ENCODE data around the gene ABLIM2.

The ABLIM2 gene

DNA sequence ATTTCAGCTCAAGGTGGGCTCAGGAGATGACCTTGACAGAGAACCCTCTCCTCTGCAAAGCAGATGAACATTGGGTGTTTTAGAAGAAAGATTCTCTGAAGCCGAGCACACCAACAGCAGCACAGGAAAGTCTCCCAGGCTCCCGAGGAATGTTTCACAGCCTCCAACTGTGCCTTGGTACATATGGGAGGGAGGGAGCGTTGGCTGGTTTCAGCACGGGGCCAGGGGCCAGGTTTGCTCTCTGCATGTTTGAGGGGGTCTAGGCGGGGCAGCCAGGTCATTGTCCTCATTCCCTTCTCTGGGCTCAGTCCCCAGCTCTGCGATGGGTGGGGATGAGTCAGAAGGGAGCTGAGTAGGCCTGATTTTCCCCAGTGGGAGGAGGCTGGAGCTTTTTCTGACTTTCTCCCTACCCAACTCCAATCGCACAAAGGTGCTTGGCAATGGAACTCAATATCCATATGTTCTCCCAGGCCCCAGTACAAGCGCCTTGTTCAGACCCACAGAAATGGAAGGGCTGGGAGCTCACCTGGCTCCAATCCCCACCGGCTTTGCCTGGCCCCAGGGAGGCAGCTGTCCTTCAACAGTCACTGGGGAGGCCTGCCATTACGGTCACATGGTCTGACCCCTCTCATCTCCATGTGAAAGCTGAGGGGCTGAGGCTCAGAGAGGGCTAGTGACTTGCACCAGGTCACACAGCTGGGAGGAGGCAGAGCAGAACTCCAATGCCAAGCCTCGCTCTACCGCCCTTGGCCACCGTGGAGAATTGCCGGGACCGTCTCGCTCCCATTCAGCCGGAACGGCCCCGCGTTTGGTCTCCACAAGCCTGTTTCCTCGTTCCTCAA, 110.6 kb downstream of the ABLIM2 start:
- no peak for DNase-seq

DNA sequence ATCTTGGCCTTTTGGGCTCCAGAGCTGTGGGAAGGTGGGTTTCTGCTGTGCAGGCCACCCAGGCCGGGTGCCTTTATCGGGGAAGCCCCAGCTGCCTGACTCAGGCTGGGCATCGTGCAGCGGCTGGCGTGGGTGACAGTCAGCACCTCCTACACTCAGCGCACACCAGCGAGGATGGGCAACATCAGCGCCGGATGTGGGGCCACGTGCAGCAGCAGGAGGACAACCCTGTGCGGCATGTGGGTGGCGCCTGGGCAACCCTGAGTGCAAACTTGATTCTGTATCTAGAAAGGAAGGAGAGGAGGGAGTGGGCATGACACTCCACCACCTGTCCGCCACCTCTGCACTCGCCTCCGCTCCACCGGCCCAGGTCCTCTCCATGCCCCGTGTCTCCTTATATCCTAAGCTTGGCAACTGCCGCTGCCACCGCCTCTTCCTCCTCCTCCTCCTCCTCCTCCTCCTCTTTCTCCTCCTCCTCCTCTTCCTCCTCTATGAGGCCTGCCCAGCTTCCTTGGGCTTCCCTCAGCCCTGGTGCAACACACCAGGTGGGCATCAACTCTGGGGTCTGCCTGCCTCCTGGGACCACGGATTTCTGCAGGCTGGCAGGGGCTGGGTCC, 111.6 kb downstream of the ABLIM2 start:
- DNase-seq = no peak

DNA sequence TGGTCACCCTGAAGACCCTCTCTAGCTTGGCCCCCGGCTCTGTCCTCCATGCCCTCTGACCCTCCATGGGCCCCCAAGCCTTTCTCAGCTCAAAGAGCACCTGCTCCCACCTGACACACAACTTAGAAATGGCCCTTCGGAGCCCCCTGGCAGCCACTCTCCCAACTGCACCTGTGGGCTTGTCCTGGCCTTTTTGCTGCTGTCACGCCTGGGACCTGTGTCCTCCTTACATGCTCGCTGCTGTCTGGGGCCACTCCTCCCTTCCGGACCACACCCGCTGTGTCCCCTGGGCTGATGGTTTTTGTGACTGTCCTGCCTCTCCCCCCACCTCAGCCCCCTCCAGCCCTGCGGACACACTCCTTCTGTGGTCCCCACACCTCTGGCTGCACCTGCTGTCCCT, 112.7 kb downstream of the ABLIM2 start:
- no peak for DNase-seq

DNA sequence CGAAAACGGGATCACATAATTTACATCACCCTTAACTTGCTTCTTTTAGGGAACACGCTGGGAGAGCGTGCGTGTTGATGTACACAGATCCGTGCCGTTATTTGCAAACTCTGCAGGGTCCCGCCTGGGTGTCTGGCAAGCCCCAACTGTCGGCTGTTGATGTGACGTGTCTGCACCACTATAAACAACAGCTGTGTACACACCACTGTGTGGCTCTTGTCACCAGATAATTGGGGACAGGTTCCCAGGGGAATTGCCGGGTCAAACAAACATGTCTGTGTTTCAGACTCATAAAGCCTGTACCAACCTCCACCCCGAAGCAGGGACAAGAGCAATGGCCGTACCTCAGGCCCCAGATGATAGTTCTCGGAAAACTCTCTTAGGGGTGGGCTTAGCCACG, 113.9 kb downstream of the ABLIM2 start:
- DNase-seq = peak; percentile 37

DNA sequence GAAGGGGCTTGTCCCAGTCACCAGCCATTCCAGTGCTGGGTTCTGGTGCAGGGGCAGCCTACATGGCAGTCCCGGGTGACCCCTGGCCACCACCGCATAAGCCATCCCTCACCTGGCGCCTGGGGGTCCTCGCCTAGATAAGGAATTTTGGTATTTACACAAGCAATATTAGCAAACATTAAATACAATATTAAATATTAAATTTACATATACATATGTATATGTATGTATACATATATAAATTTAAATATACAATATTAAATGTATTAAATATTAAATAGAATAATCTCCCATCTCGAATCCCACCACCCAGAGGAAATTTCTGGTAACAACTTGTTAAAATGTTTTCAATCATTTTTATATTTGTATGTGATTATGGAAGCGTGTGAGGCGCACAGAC, 114.4 kb downstream of the ABLIM2 start:
- DNase-seq = no peak

DNA sequence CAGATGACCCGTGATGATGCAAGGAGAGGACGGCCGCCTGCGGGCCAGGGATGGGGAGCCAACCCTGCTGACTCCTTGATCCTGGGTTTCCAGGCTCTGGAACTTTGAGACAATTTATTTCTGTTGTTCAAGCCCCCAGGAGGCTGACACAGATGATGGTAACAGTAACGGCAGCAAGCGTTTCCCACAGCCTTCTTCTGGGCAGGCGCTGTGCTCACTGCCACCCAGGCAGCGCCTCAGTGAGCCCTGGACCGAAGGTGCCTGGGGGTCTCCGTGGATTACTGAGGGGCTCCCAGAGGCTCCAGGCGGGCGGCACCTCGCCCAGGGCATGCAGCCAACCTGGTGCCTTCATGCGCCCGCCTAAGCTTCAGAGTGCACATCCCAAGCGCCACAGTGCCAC, 115.0 kb downstream of the ABLIM2 start:
- no peak for DNase-seq

DNA sequence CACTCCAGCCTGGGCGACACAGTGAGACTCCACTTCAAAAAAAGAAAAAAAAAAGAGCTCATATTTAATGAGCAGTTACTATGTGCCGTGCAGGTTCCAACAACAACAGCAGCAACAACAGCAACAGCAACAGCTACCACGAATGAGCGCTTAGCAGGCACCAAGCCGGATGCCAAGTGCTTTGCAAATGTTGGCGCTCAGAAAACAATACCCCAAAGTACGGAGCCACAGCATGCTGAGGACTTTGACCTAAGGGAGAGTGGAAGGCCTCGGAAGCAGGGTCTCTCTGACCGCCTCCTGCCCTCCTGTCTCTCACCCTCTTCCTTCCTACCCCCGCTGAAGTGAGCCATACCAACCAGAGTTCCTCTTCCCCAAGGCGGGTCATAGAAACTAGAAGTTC, 116.7 kb downstream of the ABLIM2 start:
- no peak for DNase-seq

DNA sequence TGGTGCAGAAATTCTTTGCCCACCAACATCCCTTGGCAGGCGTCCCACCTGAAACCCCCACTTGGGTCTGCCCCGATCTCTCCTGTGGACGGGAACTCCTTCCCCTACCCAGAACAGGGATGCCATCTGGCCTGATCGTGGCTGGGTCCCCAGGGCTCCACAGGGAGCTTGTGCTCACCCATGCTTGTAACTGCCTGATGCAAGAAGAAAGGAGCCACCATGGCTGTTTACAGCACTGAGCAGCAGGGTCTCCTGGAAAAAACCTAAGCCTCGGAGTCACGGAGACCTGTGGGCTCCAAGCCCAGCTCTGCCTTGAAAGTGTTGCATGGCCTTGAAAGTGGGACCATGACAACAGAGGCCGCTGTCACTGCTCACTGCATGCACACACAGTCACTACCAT, 117.4 kb downstream of the ABLIM2 start:
- DNase-seq = no peak

DNA sequence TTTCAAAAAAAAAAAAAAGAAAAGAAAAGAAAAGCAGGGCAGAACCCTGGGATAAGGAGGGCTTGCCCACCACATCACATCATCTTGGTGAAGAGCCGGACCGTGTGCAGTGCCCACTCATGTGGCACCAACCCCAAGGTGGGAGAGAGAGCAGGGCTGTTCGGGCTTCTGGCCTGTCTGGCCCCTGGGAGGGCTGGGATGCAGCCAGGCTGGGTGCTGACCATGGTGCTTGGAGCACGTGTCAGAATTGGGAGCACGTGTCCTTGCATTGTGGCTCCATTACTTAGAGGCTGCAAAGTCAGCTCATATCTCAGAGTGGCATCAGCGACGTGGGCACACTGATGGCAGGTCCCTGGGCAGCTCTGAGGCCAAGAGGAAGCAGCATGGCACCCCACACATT, 118.0 kb downstream of the ABLIM2 start:
- no peak for DNase-seq

DNA sequence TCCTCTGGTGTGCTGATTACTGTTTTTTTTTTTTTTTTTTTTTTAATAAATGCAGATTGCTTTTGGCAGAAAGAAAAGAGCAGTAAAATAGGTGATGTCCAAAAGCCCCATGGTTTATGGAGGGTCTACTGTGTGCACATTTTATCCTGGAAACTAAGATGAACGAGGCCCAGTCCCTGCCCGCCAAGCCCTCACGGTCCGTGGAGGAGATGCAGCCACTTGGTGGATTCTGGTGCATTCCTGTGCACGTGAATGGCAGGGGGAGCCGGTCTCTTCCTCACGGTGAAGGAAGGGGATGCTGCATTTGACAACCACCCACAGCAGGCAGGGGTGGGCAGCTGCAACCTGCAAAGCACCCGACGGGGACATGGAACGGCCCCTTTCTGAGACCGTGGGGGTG, 118.8 kb downstream of the ABLIM2 start:
- DNase-seq = no peak

DNA sequence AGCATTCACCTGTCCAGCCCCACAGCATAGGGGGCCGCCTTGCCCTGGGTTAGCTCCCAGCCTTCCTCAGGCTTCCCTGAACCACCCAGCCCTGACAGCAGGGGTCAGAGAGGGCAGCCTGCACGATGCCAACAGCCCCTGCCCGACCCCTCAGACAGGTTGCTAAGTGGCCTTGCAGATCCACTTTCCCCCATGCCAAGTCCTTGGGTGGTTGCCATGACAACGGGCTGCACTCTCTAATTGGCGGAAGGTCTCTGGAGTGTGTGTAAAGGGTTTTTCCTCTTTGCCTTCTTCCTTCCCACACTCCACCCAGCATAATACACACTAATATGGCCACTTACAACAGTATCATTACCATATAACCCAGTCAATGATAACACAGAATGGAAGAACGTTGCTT, 119.3 kb downstream of the ABLIM2 start:
- DNase-seq = no peak

DNA sequence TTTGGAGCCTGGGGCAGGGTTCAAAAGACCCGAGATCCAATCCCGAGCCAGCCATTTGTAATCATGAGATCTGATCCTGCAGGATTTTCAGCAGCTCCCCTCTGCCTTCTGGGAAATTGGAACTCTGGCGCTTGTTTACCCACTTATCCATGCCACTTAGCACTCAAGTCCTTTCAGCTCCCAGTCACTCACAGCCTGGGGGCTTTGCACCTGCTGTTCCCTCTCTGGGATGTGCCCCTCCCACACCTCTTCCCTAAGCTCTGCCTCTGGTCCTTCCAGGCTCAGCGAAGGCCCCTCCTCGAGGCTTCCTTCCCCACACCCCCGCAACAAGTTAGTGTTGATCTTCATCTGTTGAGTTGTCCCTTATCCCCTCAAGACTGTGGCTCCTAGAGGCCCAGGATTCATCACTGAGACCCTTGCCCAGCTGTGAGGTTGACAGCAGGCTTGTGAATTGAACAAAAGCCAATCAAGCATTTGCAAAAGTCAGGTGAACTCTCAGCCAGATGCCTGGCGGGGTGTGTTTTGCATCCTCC, 119.8 kb downstream of the ABLIM2 start:
- no peak for DNase-seq

DNA sequence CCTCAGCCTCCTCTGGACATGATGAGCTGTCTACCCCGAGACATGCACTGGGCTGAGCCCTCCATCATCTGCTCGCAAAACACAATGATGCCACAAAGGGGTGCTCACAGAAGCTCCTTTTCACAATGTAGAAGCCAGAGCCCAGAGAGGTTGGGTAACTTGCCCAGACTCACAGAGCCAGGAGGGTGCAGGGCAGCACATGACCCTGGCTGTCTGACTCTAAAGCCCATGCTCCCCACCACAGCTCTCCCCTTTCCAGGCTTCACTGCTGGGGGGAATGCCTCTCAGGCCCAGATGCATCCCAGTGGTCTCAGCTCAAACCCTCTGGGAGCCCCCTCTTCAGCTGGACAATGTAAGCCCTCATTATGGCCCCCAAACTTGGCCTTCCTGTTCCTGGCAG, 120.5 kb downstream of the ABLIM2 start:
- DNase-seq = no peak

DNA sequence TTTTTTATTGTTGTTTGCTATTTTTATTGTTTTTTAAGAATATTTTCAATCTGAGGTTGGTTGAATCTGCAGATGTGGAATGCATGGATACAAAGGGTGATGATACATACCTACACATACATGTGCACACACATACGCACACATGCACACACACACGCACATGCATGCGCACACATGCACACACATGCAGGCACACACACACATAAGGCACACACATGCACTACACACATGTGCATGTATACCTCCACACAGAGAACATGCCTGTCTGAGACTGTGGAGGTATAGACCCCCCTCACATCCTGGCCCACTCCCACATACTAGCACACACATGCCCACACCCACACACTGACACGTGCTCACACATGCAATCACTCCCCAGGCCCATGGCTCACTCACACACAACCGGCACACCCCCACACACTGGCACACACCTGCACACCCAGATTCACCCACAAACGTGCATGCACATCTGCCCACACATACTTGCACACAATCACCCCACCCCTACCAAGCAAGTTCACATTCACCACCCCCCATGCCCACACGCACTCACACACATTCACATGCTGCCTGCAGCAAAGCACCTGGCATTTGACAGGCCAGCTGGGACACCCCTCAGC, 121.4 kb downstream of the ABLIM2 start:
- DNase-seq = no peak

DNA sequence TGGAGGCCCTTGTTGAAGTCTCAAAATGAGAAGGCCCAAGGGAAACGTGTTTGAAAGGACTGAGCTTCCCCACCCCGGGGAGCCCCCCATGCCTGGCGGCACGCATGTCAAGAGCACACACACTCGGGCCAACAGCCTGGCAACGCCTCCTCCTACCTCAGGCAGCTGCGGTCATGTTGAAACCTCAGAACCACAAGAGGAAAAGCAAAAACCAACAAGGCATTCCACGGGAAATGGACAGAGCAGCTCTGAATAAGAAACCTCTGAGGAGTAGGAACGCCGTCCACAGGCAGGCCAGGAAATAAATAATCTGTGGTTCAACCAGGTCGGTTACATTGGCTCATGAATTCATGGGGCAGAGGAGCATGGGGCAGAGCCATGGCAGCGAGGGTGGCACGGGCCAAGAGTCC, 123.2 kb downstream of the ABLIM2 start:
- no peak for DNase-seq

DNA sequence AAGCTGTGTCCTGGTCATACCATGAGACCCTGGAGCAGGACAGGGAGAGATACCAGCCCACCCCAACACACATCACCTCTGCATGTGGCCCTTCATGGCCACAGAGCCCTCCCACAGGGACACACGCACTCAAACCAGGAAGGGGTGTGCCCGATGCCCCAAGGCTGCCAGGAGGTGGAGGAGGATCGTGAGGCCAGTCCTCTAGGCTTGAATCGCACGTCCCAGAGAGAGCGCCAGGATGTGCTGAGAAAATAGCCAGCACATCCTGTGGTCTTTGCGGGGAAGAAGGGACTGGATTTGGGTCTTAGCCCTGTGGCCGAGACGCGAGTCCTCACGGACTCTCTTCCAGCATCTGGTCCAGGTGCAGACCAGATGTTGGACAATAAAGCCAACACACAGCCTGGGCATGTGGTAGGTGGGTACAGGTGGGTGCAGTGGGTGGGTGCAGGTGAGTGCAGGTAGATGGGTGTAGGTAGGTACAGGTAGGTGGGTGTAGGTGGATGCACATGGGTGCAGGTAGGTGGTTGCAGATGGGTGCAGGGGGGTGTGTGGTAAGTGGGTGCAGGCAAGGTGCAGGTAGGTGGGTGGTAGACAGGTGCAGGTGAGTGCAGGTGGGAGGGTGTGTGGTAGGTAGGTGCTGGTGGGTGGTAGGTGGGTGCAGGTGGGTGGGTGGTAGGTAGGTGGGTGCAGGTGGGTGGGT, 124.6 kb downstream of the ABLIM2 start:
- no peak for DNase-seq

DNA sequence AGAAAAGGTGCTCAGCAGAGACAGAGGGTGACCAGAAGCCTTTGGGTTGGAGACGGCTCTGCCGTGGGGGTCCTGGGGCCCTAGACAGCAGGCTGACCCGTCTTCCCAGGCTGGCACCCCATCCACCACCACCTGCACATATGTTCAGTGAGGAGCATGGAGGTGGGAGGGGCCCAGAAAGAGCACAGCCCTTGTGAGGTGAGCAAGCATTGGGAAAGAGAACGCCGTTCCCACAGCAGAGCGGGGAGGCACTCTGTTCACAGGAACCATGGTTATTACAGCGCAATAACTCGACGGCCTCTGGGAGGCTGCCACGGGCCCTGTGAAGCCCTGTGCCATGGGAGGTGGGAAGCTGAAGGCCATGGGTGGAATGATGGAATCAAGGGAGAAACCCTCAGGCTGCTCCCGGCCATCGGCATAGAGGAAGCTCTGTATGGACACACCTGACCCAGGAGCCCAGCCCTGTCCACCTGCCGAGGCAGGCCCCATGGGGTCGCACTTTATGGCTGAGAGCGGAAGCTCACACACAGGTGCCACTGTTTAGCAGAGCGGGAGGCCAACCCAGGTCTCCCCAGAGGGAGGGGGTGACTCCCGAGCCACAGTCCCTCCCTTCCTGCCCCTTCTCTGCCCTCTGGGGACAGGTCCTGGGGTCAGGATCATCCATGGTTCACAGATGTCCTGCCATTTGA, 125.4 kb downstream of the ABLIM2 start:
- DNase-seq = no peak

DNA sequence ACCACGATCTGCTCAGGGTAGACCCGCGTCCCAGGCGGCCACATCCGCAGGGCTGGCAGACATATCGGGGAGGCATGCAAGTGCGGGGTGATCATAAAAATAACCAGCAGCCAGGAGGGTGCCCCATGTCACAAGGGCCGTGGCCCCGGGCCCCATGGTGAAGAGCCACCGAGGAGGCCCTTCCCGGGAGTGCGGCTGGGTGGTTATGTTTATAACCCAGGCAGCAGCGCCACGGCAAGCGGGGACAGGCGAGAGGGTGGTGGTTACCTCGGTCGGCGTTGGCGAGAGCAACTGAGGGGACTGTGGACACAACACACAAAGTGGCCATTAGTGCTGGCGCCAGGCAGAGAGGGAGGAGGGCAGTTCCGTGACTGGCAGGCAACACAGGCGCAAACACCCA, 126.2 kb downstream of the ABLIM2 start:
- DNase-seq = no peak

DNA sequence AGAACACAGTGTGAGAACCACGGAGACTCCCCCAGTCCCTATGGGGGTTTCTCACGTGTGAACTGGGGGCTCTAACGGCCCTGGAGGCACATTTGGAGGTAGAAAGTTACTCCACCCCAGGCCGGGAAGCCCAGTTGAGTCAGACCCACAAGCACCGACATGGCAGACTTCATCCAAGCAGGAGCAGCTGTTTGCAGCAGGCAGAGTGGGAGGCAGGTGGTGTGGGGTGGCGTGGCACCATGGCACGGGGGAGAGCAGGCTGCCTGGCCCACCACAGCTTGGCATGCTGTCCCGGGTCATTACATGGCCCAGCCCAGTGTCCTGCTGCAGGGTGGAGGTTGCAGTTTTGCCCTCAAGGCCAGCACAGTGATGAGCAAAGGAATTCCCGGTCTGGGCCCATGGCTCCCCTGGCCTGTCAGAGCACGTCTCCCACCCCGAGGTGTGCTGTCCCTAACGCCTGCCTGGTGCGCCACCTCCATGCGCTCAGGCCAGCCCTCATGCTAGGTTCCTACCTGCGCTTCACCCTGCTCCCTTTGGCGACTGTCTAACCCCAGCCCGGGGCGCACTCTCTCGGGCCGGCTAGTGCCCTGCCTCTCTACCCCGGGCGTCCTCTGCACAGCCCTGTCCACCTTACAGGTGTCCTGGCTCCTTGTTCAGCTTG, 128.4 kb downstream of the ABLIM2 start:
- DNase-seq = no peak

DNA sequence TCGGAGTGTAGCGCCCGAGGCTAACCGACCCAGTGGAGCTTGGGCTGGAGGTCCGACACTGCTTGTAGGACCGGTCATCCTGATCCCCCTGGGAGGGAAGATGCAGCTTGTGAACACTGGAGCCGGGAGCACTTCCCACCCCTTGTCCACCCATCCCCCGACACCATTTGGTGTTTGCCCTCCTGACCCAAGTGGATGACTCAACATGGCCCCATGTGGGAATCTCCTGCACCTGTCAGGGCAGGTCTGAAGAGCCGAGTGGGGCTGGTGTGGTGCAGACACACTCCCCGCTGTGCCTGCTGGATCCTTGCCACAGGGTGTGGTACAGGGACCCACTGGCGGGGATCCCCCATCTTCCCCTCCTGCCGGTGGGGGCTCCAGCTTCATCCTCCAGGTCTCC, 128.9 kb downstream of the ABLIM2 start:
- no peak for DNase-seq

DNA sequence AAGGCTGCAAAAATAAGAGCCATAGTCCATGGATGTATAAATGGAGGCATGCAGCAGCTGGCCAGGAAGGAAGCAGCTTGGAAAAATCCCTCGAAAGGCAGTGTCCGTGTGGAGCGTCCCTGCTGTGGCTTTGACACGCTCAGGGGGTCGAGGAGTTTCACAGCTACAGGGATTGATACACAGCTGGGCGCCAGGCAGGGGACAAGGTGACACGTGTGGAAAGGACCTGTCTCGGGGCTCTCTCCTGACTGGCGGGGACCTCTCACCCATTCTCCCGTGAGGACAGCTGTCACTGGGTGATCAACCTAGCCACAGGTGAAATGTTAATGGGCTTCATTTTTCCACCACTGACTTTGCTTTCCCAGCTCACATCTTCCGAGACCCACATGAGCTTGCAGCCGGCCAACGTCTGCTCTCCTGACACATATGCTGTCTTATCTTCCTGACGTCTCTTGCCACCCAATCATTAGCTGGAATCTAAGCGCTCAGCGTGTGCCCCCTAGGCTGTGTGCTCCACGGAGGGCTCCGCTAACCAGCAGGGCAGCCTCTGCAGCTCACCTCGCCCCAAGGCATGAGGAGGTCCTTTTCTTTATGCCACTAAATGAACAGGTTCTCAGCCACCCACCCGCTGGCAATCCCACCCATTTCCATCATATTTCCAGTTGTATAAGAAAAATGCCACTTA, 129.6 kb downstream of the ABLIM2 start:
- no peak for DNase-seq
